Choroid plexus epithelial cell (primary cell): ENCODE results near the gene EXOC3L1.

ENCODE experiments used
- DNase-seq: peaks from one replicate; pipeline ENCODE4 v3.0.0-alpha.2; 2010; ENCODE audit warnings: low read depth
- H3K4me3 ChIP-seq: 2 replicates; pipeline ENCODE4 v1.5.1; 2011; ENCODE audit warnings: low read depth, mild to moderate bottlenecking, control low read depth, low read length, moderate library complexity
- CTCF ChIP-seq: conservative IDR thresholded peaks from 2 replicates; pipeline ENCODE4 v1.5.1; 2011; ENCODE audit warnings: low read depth, mild to moderate bottlenecking, control low read depth, inconsistent platforms, low read length, moderate library complexity

EXOC3L1 gene

GRCh38 chr16:67196881-67197280, 6.9 kb upstream of the EXOC3L1 start:
- DNase-seq, result no peak
- TF ChIP-seq CTCF, result no peak
- no peak overlapping the region for H3K4me3 ChIP-seq

GRCh38 chr16:67195676-67196075, 5.7 kb upstream of the EXOC3L1 start:
- DNase-seq, result no peak
- TF ChIP-seq CTCF, result no peak
- H3K4me3 ChIP-seq, result no peak overlapping the region

- no peak overlapping the region for H3K4me3 ChIP-seq
- no peak for TF ChIP-seq CTCF
- no peak for DNase-seq
Observed at GRCh38 chr16:67194260-67194659, 4.3 kb upstream of the EXOC3L1 start.

- TF ChIP-seq CTCF, result no peak
- no peak for DNase-seq
- peak overlapping the region; percentile 97 for H3K4me3 ChIP-seq
Observed at GRCh38 chr16:67193536-67193935, 3.6 kb upstream of the EXOC3L1 start.

GRCh38 chr16:67192781-67193361, 2.9 kb upstream of the EXOC3L1 start:
- no peak for DNase-seq
- peak overlapping the region; percentile 97 for H3K4me3 ChIP-seq
- TF ChIP-seq CTCF, result no peak

GRCh38 chr16:67191995-67192681, 2.2 kb upstream of the EXOC3L1 start, which contains the start of gene E2F4:
Gene E2F4 (plus strand): TSS chr16:67192155. CDS start chr16:67192228, 73 bp downstream.
- H3K4me3 ChIP-seq, result peak within 1 kb of the TSS; percentile 97
- no peak for TF ChIP-seq CTCF
- peak; percentile 95 for DNase-seq
